Measurements from ENCODE around the gene EDDM13.
"Not testable (repeated sequence)": the region's sequence is repeated elsewhere in the genome, so short reads cannot be mapped to it uniquely, and the experiment has no call there.

EDDM13 gene

GRCh38 chr19:56324436-56324835 lies 51.9 kb downstream of the EDDM13 start:
- no peak overlapping the region for H3K4me3 ChIP-seq (ENCODE audit: low read length)
- TF ChIP-seq ZNF274 (IDR thresholded peaks at IDR 0.05; ENCODE audit: low read depth, low read length), result no peak

DNA sequence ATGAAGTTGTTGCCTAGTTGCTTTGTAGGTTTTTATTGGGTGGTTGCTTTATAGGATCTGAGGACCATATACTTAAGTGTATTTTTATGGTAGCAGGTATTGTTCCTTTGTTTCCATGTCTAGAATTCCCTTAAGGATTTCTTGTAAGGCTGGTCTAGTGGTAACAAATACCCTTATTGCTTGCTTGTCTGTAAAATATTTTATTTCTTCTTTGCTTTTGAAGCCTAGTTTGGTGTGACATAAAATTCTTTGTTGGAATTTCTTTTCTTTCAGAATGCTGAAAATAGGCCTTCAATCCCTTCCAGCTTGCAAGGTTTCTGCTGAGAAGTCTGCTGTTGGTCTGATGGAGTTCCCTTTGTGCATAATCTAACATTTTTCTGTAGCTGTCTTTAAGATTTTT lies 60.1 kb downstream of the EDDM13 start:
- TF ChIP-seq ZNF274 (IDR thresholded peaks at IDR 0.05; ENCODE audit: low read depth, low read length), result no peak
- no peak overlapping the region for H3K4me3 ChIP-seq (ENCODE audit: low read length)

- TF ChIP-seq ZNF274 (IDR thresholded peaks at IDR 0.05; ENCODE audit: low read depth, low read length), result no peak
- no peak overlapping the region for H3K4me3 ChIP-seq (ENCODE audit: low read length)
Measured at GRCh38 chr19:56333506-56333905, 61.0 kb downstream of the EDDM13 start.

DNA sequence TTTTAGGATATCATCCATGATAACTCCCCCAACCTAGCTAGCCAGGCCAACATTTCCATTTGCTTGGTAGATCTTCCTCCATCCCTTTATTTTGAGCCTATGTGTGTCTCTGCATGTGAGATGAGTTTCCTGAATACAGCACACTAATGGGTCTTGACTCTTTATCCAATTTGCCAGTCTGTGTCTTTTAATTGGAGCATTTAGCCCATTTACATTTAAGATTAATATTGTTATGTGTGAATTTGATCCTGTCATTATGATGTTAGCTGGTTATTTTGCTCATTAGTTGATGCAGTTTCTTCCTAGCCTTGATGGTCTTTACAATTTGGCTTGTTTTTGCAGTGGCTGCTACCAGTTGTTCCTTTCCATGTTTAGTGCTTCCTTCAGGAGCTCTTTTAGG lies 62.8 kb downstream of the EDDM13 start:
- H3K4me3 ChIP-seq (ENCODE audit: low read length), result not testable (repeated sequence)

DNA sequence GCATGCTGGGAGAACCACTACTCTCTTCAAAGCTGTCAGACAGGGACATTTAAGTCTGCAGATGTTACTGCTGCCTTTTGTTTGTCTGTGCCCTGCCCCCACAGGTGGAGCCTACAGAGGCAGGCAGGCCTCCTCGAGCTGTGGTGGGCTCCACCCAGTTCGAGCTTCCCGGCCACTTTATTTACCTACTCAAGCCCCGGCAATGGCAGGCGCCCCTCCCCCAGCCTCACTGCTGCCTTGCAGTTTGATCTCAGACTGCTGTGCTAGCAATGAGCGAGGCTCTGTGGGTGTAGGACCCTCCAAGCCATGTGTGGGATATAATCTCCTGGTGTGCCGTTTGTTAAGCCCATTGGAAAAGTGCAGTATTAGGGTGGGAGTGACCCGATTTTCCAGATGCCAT lies 64.5 kb downstream of the EDDM13 start:
- H3K4me3 ChIP-seq (ENCODE audit: low read length), result not testable (repeated sequence)

- not testable (repeated sequence) for H3K4me3 ChIP-seq (ENCODE audit: low read length)
Measured at GRCh38 chr19:56339031-56339430, 66.5 kb downstream of the EDDM13 start.

DNA sequence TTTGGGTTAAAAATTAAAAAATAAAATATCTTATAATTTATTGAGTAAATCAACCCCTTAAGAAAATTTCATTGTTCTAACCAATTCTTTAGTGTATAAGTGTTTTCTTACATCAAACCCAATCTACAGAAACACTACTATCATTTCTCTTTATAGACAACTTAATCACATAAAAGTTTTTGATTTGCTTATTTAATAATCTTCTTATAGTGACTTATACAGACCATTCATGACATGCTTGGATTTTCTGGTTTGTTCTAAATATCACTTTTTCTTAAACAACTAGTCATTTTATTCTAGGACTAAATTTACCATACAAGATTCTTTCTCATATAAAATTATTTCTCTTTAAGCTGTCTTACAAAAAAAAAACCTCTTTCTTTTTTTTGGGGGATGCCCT lies 69.4 kb downstream of the EDDM13 start:
- no peak for TF ChIP-seq ZNF274 (IDR thresholded peaks at IDR 0.05; ENCODE audit: low read depth, low read length)
- H3K4me3 ChIP-seq (ENCODE audit: low read length), result no peak overlapping the region

GRCh38 chr19:56347163-56347778 lies 74.7 kb downstream of the EDDM13 start:
- TF ChIP-seq ZNF274 (IDR thresholded peaks at IDR 0.05; ENCODE audit: low read depth, low read length), result no peak
- H3K4me3 ChIP-seq (ENCODE audit: low read length), result no peak overlapping the region

DNA sequence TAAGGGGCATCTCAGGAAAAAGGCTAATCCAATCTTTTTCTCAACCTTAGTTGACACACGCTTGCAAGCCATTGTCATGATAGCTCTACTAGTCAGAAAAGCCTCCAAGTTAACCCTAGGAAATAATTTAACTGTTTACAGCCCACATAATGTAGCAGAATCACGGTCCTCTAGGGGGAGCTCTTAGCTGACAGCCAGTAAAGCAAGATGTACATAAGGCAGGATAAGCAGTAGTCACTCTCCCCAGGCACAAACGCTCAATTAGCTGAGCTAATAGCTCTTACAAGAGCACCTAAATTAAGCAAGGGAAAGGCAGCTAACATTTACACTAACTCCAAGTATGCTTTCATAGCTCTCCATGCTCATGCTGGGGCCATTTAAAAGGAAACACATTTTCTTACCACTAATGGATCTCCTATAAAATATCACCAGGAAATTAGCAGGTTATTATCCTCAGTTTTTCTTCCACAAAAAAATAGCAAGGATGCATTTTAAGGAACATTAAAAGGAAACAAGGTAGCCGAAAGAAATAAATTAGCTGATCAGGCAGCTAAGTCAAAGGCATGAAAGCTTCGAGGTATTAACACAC lies 75.8 kb downstream of the EDDM13 start:
- no peak overlapping the region for H3K4me3 ChIP-seq (ENCODE audit: low read length)
- no peak for TF ChIP-seq ZNF274 (IDR thresholded peaks at IDR 0.05; ENCODE audit: low read depth, low read length)

DNA sequence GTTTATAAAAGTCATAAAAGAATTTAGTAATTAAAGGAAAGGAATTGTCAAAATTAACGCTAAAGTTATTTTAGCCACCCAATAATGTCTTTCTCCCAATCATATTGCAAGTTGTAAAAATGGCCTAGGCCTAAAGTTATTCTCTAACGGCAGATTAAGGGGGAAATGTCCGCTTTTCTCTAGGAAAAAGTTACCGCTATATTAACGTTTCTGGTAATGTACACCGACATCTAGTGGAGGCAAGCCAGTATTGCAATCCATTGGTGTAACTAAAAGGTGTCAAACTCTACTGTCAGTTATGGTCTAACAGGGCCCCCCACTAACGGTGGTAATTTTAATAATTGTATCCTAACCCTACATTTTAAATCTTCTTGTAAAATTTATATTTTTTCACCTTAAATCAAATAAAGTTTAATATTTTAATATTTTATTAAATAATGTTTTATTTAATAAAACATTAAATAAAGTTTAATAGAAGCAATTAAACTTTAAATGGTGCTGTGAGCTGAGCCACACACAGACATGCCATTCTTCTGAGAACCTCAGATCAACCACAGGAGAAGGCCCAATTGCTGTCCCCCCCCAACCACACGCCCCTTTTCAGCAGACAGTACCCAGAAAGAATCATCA lies 78.0 kb downstream of the EDDM13 start:
- no peak overlapping the region for H3K4me3 ChIP-seq (ENCODE audit: low read length)
- TF ChIP-seq ZNF274 (IDR thresholded peaks at IDR 0.05; ENCODE audit: low read depth, low read length), result no peak

GRCh38 chr19:56351208-56351607 lies 78.7 kb downstream of the EDDM13 start:
- no peak overlapping the region for H3K4me3 ChIP-seq (ENCODE audit: low read length)
- no peak for TF ChIP-seq ZNF274 (IDR thresholded peaks at IDR 0.05; ENCODE audit: low read depth, low read length)

- TF ChIP-seq ZNF274 (IDR thresholded peaks at IDR 0.05; ENCODE audit: low read depth, low read length), result no peak
- H3K4me3 ChIP-seq (ENCODE audit: low read length), result no peak overlapping the region
Measured at GRCh38 chr19:56355517-56355916, 83.0 kb downstream of the EDDM13 start.

GRCh38 chr19:56356944-56357343 lies 84.4 kb downstream of the EDDM13 start:
- H3K4me3 ChIP-seq (ENCODE audit: low read length), result no peak overlapping the region
- no peak for TF ChIP-seq ZNF274 (IDR thresholded peaks at IDR 0.05; ENCODE audit: low read depth, low read length)

All from GM08714 (cell line).